Activated CD8-positive, alpha-beta T cell treated with anti-CD3 and anti-CD28 coated beads, Interleukin-2, amount 10 ng/mL, durations not matched to agents 7 days and 5 days (primary cell): ENCODE results near the gene TBX2. TPM values are rescaled to one million over a fixed set of nuclear protein-coding genes. Genes with fewer than 3 reads are reported as not detected.
"Not testable (repeated sequence)": the region's sequence is repeated elsewhere in the genome, so short reads cannot be mapped to it uniquely, and the experiment has no call there.

Experiments
- ATAC-seq: fragments of 150-1000 bp; cut with Tn5 transposase; one replicate; pipeline ENCODE4 v1.10.0; 2021; ENCODE audit warnings: moderate library complexity
- CTCF ChIA-PET: fragments of 350-600 bp; sonication (Branson Sonifier 250); formaldehyde crosslinking; loops from one replicate; lab custom pipeline; 2021; ENCODE audit warnings: antibody characterized with exemption; lab: Charles Lee
- POLR2A ChIA-PET: fragments of 350-600 bp; sonication (Branson Sonifier 250); formaldehyde crosslinking; loops from one replicate; lab custom pipeline; 2021; ENCODE audit warnings: antibody characterized with exemption; lab: Charles Lee
- DNase-seq: peaks from one replicate; pipeline ENCODE4 v3.0.0-alpha.2; 2020
- H3K27ac Mint-ChIP-seq: one replicate; pipeline ENCODE4 v1.8.0; 2021; ENCODE audit warnings: mild to moderate bottlenecking, mixed read lengths
- H3K27me3 Mint-ChIP-seq: one replicate; pipeline ENCODE4 v1.8.0; 2021; ENCODE audit warnings: low read depth, mixed read lengths
- H3K36me3 Mint-ChIP-seq: one replicate; pipeline ENCODE4 v1.8.0; 2021; ENCODE audit warnings: low read depth, mixed read lengths
- H3K4me1 Mint-ChIP-seq: one replicate; pipeline ENCODE4 v1.8.0; 2021; ENCODE audit warnings: low read depth, mixed read lengths
- H3K4me3 Mint-ChIP-seq: one replicate; pipeline ENCODE4 v1.8.0; 2021; ENCODE audit warnings: mild to moderate bottlenecking, mixed read lengths
- H3K9me3 Mint-ChIP-seq: one replicate; pipeline ENCODE4 v1.8.0; 2022; ENCODE audit warnings: mixed read lengths; ENCODE audit not compliant: insufficient read depth
- total RNA-seq, 2 experiments: library from RNA; stranded (reverse); gene quantifications; one replicate each; pipeline ENCODE4 v1.2.3, GENCODE V29; 2021

The TBX2 gene
- total RNA-seq, 2 experiments from 2014 or later = not detected

DNA sequence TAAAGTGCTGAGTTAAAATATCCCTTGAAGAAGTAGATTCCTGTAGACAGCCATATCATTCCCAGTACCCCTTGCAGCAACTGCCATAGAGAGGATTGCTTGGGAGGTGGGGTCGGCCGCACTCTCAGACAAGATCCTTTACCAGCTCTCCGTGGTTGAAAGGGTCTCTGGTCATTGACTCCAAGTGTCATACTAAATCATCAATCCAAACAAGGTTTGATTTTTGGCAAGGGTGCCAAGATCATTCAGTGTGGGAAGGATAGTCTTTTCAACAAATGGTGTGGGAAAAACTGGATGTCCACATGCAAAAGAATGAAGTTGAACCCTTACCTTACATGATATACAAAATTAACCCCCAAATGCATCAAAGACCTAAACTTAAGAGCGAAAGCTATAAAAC, 21.8 kb downstream of the TBX2 start:
- POLR2A ChIA-PET = no interaction called here
- no peak for ATAC-seq
- CTCF ChIA-PET = no interaction called here

DNA sequence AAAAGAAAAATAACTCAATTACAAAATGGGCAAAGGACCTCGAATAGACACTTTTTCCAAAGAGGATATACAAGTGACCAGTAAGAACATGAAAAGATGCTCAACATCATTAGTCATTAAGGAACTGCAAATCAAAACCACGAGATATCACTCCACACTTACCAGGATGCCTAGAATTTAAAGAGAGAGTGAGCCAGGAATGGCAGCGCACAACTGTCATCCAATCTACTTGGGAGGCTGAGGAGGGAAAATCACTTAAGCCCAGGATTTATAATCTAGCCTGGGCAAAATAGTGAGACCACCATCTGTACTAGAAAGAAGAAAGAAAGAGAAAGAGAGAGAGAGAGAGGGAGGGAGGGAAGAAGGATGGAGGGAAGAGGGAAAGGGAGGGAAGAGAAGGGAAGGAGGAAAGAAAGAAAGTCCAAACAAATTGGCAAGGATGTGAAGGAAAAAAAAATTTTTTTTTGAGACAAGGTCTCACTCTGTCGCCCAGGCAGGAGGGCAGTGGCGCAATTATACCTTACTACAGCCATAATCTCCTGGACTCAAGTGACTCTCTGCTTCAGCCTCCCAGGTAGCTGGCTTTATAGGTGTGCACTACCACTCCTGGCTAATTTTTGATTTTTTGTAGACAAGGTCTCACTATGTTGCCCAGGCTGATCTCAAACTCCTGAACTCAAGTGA, 22.6 kb downstream of the TBX2 start:
- no peak overlapping the region for H3K27ac Mint-ChIP-seq
- ChIA-PET CTCF (no interaction called here), POLR2A (no interaction called here)
- ATAC-seq = no peak
- no peak overlapping the region for H3K4me3 Mint-ChIP-seq
- peaks cover 41% of the 10 kb centered on the region for H3K27me3 Mint-ChIP-seq
- H3K9me3 Mint-ChIP-seq = no peaks in the 10 kb centered on the region
- no peaks in the 10 kb centered on the region for H3K4me1 Mint-ChIP-seq
- H3K36me3 Mint-ChIP-seq = no peaks in the 10 kb centered on the region
- DNase-seq = no peak

More for the DNA sequence above, 21.8 kb downstream of the TBX2 start:
- peaks cover 39% of the 10 kb centered on the region for H3K27me3 Mint-ChIP-seq
- no peak overlapping the region for H3K27ac Mint-ChIP-seq
- H3K36me3 Mint-ChIP-seq = no peaks in the 10 kb centered on the region
- H3K4me1 Mint-ChIP-seq = no peaks in the 10 kb centered on the region
- no peaks in the 10 kb centered on the region for H3K9me3 Mint-ChIP-seq
- no peak for DNase-seq
- H3K4me3 Mint-ChIP-seq = no peak overlapping the region

- no peaks in the 10 kb centered on the region for H3K36me3 Mint-ChIP-seq
- no peaks in the 10 kb centered on the region for H3K4me1 Mint-ChIP-seq
- ChIA-PET POLR2A (no interaction called here), CTCF (no interaction called here)
- no peak overlapping the region for H3K4me3 Mint-ChIP-seq
- DNase-seq (no peak), ATAC-seq (no peak)
- H3K27me3 Mint-ChIP-seq = peaks cover 47% of the 10 kb centered on the region
- no peak overlapping the region for H3K27ac Mint-ChIP-seq
- no peaks in the 10 kb centered on the region for H3K9me3 Mint-ChIP-seq
Measured at GRCh38 chr17:61422869-61423268, 23.2 kb downstream of the TBX2 start.

DNA sequence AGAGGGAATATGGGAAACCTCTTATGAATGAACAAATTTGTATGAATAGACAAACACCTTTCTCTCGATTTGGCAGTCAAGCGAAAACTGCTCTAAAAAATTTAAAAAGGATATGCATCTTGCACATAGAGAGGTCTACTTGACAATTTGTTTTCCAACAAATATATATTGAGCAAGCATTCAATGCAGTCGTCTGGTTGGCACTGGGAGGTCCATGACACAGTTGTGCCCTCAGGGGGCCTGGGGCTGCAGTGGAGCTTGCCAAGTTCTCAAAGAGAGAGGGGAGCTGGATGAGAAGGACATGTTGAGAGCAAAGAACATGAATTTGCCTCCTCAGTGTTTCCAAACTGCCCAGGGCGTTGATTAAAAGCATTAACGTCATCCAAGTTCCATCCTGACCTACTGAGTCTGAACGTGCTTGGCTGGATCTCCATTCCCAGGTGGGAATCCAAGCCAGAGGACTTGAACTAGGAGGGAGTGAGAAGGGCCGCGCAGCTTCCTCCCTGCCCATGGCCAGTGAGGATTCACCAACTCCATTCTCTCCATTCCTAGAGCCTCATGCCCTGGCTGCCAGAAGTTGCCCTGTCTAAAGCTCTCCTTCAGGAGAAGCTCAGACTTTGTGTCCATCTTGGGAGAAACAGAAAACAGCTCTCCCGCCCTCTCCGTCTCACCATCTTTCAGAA, 24.5 kb downstream of the TBX2 start:
- Mint-ChIP-seq H3K27ac (no peak overlapping the region), H3K36me3 (no peaks in the 10 kb centered on the region), H3K4me3 (no peak overlapping the region), H3K4me1 (no peaks in the 10 kb centered on the region), H3K27me3 (peaks cover 43% of the 10 kb centered on the region), H3K9me3 (no peaks in the 10 kb centered on the region)
- ATAC-seq = no peak
- ChIA-PET CTCF (no interaction called here), POLR2A (no interaction called here)
- no peak for DNase-seq

GRCh38 chr17:61425682-61426481, 26.2 kb downstream of the TBX2 start:
- POLR2A ChIA-PET = no interaction called here
- Mint-ChIP-seq H3K27ac (no peak overlapping the region), H3K4me1 (no peaks in the 10 kb centered on the region), H3K36me3 (no peaks in the 10 kb centered on the region), H3K27me3 (peaks cover 37% of the 10 kb centered on the region), H3K4me3 (no peak overlapping the region), H3K9me3 (no peaks in the 10 kb centered on the region)
- CTCF ChIA-PET = no interaction called here
- DNase-seq (no peak), ATAC-seq (no peak)

DNA sequence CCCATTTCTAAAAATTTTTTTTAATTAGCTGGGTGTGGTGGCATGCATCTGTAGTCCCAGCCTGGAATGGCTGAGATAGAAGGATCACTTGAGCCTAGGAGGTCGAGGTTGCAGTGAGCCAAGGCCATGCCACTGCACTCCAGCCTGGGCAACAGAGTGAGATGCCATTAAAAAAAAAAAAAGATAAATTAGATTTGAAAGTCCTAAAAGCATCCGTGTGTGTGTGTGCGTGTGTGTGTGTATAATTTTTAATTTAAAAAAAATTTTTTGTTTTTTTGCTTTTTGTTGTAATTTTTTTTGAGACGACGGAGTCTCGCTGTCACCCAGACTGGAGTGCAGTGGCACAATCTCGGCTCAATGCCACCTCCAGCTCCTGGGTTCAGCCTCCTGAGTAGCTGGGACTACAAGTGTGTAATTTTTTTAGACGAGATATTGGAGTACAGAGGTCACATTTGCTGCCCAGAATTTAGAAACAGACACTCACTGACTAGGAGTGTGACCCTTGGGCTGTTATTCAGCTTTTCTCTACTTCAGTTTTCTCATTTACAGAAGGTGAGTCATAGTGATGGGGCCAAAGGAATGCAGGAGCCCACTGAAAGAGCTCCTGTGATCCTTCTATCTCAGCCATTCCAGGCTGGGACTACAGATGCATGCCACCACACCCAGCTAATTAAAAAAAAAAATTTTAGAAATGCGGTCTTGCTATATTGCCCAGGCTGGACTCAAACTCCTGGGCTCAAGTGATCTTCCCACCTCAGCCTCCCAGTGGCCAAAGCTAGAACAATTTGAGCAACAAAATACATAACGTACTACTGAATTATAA, 27.1 kb downstream of the TBX2 start:
- DNase-seq (no peak), ATAC-seq (no peak)
- Mint-ChIP-seq H3K27ac (no peak overlapping the region), H3K4me1 (no peaks in the 10 kb centered on the region), H3K36me3 (no peaks in the 10 kb centered on the region), H3K9me3 (no peaks in the 10 kb centered on the region), H3K27me3 (peaks cover 30% of the 10 kb centered on the region), H3K4me3 (no peak overlapping the region)
- ChIA-PET CTCF (interaction anchor here (1.4 kb wide), 1 partner anchor 10 kb away, joined by 3 read pairs; no protein-coding TSS in a partner anchor), POLR2A (no interaction called here)

DNA sequence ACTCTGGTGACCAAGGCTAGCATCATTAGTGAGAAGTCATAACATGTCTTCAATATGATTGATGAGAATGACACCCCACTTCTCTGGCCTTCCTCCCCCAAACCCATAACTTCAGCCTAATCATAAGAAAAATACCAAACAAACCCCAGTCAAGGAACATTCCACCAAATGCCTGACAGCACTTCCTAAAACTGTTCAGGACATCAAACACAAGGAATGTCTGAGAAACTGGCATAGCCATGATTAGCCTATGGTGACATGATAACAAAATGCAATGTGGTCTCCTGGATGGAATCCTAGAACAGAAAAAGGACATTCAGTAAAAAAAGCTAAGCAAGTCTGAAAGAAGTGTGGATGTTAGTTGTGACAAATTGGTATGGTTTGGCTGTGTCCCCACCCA, 27.9 kb downstream of the TBX2 start:
- ATAC-seq = no peak
- CTCF ChIA-PET = interaction anchor here (1.4 kb wide), 1 partner anchor 10 kb away, joined by 3 read pairs; no protein-coding TSS in a partner anchor
- Mint-ChIP-seq H3K4me3 (no peak overlapping the region), H3K36me3 (no peaks in the 10 kb centered on the region), H3K27ac (no peak overlapping the region), H3K9me3 (no peaks in the 10 kb centered on the region), H3K27me3 (peaks cover 25% of the 10 kb centered on the region), H3K4me1 (no peaks in the 10 kb centered on the region)
- DNase-seq = no peak
- POLR2A ChIA-PET = no interaction called here

DNA sequence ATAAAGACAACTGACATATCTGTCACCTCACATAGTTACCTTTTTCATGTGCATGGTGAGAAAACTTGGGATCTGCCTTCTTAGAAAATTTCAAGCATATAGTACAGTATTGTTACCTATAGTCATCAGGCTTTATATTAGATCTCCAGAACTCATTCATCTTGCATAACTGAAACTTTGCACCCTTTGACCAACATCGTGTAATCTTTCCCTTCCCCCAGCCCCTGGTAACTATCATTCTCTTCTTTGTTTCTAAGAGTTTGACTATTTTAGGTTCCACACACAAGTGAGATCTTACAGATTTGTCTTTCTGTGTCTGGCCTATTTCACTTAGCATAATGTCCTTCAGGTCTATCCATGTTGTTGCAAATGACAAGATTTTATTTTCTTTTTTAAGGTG, 29.6 kb downstream of the TBX2 start:
- Mint-ChIP-seq H3K4me3 (no peak overlapping the region), H3K9me3 (no peaks in the 10 kb centered on the region), H3K27ac (no peak overlapping the region), H3K27me3 (peaks cover 29% of the 10 kb centered on the region), H3K36me3 (no peaks in the 10 kb centered on the region), H3K4me1 (no peaks in the 10 kb centered on the region)
- DNase-seq (no peak), ATAC-seq (no peak)
- ChIA-PET POLR2A (no interaction called here), CTCF (no interaction called here)

DNA sequence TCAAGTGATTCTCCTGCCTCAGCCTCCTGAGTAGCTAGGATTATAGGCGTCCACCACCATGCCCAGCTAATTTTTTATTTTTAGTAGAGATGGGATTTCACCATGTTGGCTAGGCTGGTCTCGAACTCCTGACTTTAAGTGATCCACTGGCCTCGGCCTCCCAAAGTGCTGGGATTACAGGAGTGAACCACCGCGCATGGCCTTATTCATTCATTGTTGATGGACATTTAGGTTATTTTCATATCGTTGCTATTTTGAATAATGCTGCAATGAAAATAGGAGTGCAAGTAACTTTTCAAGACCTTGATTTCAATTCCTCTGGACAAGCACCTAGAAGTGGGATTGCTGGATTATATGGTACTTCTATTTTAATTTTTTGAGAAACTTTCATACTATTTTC, 30.2 kb downstream of the TBX2 start:
- POLR2A ChIA-PET, H3K36me3 Mint-ChIP-seq, H3K4me3 Mint-ChIP-seq, H3K27ac Mint-ChIP-seq, ATAC-seq, DNase-seq, H3K9me3 Mint-ChIP-seq, H3K4me1 Mint-ChIP-seq, CTCF ChIA-PET: not testable (repeated sequence)
- H3K27me3 Mint-ChIP-seq = peaks cover 33% of the 10 kb centered on the region

DNA sequence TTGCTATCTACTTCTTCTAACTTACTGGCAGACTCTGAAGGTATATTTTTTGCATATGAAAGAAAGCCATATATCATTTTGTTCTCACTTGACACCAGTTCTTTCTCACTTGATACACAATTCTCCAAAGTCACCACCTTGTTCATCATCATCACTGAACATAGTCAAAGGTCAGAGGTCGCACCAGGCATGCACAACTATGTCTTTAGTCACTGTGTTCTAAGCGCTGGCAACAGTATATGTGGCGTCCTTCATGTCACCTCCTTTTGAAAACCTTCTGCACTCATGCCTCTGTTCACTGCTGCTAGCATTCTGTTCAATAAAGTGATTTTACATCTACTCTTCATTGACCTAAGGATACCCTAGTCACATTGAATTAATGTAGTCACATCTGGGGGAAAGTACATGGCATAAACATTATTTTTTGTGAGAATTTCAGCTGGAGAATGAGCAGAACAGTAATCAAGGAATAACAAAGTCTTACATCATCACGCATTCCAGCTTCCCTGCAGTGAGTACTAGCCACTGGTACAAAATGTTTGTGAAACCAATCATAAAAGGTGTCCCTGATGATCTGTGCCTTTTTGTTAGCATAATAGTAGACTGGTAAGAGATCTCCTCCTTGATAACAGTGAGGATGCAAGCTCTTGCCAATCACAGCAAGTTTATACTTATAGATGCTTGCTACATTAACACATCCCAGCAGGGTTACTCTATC, 32.1 kb downstream of the TBX2 start:
- no peaks in the 10 kb centered on the region for H3K4me1 Mint-ChIP-seq
- ChIA-PET POLR2A (no interaction called here), CTCF (no interaction called here)
- ATAC-seq (no peak), DNase-seq (no peak)
- peaks cover 38% of the 10 kb centered on the region for H3K27me3 Mint-ChIP-seq
- peaks cover 4% of the 10 kb centered on the region for H3K9me3 Mint-ChIP-seq
- H3K36me3 Mint-ChIP-seq = no peaks in the 10 kb centered on the region
- no peak overlapping the region for H3K27ac Mint-ChIP-seq
- no peak overlapping the region for H3K4me3 Mint-ChIP-seq

- DNase-seq (no peak), ATAC-seq (no peak)
- peaks cover 2% of the 10 kb centered on the region for H3K36me3 Mint-ChIP-seq
- H3K4me3 Mint-ChIP-seq = no peak overlapping the region
- peaks cover 4% of the 10 kb centered on the region for H3K9me3 Mint-ChIP-seq
- peaks cover 44% of the 10 kb centered on the region for H3K27me3 Mint-ChIP-seq
- H3K27ac Mint-ChIP-seq = no peak overlapping the region
- ChIA-PET CTCF (interaction anchor here (1.6 kb wide), 1 partner anchor 10 kb away, joined by 3 read pairs; no protein-coding TSS in a partner anchor), POLR2A (no interaction called here)
- H3K4me1 Mint-ChIP-seq = peaks cover 3% of the 10 kb centered on the region
Measured at GRCh38 chr17:61436273-61436672, 36.6 kb downstream of the TBX2 start.
